Glutamatergic neuron (in vitro differentiated cells): ENCODE results near the gene FBXW4. TPM values are rescaled to one million over a fixed set of nuclear protein-coding genes. Genes with fewer than 3 reads are reported as not detected.

Source experiments
- DNase-seq: peaks from one replicate; pipeline ENCODE4 v3.0.0; 2022
- H3K27ac Mint-ChIP-seq: one replicate; pipeline ENCODE4 v1.8.0; 2020; ENCODE audit warnings: mild to moderate bottlenecking, mixed read lengths, inconsistent platforms; ENCODE audit not compliant: unreplicated experiment
- H3K27me3 Mint-ChIP-seq: one replicate; pipeline ENCODE4 v1.8.0; 2020; ENCODE audit warnings: mild to moderate bottlenecking, moderate library complexity, mixed read lengths, inconsistent platforms; ENCODE audit not compliant: unreplicated experiment
- H3K36me3 Mint-ChIP-seq: one replicate; pipeline ENCODE4 v1.8.0; 2020; ENCODE audit warnings: mild to moderate bottlenecking, mixed read lengths, inconsistent platforms; ENCODE audit not compliant: unreplicated experiment
- H3K4me1 Mint-ChIP-seq: one replicate; pipeline ENCODE4 v1.8.0; 2020; ENCODE audit warnings: mild to moderate bottlenecking, low read depth, mixed read lengths, inconsistent platforms; ENCODE audit not compliant: unreplicated experiment
- H3K4me3 Mint-ChIP-seq: one replicate; pipeline ENCODE4 v1.8.0; 2020; ENCODE audit warnings: mild to moderate bottlenecking, mixed read lengths, inconsistent platforms; ENCODE audit not compliant: unreplicated experiment
- H3K9me3 Mint-ChIP-seq: one replicate; pipeline ENCODE4 v1.8.0; 2020; ENCODE audit warnings: mild to moderate bottlenecking, moderate library complexity, mixed read lengths, inconsistent platforms; ENCODE audit not compliant: unreplicated experiment
- total RNA-seq: library from RNA; stranded (reverse); fragmentation: NEBNext Ultra II Directional; extraction: Animal tissue kit (Norgen Biotek cat#: 25700); gene quantifications from one replicate; pipeline ENCODE4 v1.2.1, GENCODE V29; 2021; ENCODE audit not compliant: unreplicated experiment
- TF ChIP-seq, protein P1 (sequence below): fragments of 200-600 bp; sonication (generic); IDR thresholded peaks from one replicate; pipeline ENCODE4 v1.5.0; 2021; ENCODE audit not compliant: partially characterized antibody, unreplicated experiment

The FBXW4 gene
- total RNA-seq, 1 donor from 2014 or later: 25.8 TPM

- Mint-ChIP-seq H3K27me3 (no peaks in the 10 kb centered on the region), H3K9me3 (no peaks in the 10 kb centered on the region), H3K27ac (no peak overlapping the region), H3K36me3 (no peaks in the 10 kb centered on the region), H3K4me1 (peaks cover 15% of the 10 kb centered on the region), H3K4me3 (no peak overlapping the region)
- no peak for DNase-seq
- TF ChIP-seq, protein P1, sequence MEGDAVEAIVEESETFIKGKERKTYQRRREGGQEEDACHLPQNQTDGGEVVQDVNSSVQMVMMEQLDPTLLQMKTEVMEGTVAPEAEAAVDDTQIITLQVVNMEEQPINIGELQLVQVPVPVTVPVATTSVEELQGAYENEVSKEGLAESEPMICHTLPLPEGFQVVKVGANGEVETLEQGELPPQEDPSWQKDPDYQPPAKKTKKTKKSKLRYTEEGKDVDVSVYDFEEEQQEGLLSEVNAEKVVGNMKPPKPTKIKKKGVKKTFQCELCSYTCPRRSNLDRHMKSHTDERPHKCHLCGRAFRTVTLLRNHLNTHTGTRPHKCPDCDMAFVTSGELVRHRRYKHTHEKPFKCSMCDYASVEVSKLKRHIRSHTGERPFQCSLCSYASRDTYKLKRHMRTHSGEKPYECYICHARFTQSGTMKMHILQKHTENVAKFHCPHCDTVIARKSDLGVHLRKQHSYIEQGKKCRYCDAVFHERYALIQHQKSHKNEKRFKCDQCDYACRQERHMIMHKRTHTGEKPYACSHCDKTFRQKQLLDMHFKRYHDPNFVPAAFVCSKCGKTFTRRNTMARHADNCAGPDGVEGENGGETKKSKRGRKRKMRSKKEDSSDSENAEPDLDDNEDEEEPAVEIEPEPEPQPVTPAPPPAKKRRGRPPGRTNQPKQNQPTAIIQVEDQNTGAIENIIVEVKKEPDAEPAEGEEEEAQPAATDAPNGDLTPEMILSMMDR: no peak
Measured at GRCh38 chr10:101721806-101722205, 26.8 kb upstream of the FBXW4 start.

DNA sequence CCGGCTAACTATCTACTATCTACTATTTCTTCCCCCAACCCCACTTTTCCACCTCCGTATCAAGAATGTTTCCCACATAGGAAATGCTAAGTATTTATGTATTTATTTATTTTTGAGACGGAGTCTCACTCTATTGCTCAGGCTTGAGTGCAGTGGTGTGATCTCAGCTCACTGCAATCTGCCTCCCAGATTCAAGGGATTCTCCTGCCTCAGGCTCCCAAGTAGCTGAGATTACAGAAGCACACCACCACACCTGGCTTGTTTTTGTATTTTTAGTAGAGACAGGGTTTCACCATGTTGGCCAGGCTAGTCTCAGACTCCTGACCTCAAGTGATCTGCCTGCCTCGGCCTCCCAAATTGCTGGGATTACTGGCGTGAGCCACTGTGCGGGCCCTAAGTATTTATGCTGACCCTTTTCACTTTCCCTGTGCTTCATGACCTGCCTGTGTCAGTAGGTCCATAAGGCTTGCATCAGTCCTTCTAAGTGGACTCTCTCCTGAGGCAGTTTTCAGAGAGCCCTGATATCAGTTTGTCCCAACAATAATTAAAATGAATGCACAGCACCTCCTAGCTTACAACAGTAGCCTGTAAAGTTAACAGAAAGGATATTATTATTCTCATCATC lies 25.7 kb upstream of the FBXW4 start:
- no peaks in the 10 kb centered on the region for H3K9me3 Mint-ChIP-seq
- no peak overlapping the region for H3K27ac Mint-ChIP-seq
- H3K27me3 Mint-ChIP-seq: no peaks in the 10 kb centered on the region
- no peaks in the 10 kb centered on the region for H3K36me3 Mint-ChIP-seq
- TF ChIP-seq, protein P1: no peak
- H3K4me1 Mint-ChIP-seq: peaks cover 10% of the 10 kb centered on the region
- H3K4me3 Mint-ChIP-seq: no peak overlapping the region
- no peak for DNase-seq

DNA sequence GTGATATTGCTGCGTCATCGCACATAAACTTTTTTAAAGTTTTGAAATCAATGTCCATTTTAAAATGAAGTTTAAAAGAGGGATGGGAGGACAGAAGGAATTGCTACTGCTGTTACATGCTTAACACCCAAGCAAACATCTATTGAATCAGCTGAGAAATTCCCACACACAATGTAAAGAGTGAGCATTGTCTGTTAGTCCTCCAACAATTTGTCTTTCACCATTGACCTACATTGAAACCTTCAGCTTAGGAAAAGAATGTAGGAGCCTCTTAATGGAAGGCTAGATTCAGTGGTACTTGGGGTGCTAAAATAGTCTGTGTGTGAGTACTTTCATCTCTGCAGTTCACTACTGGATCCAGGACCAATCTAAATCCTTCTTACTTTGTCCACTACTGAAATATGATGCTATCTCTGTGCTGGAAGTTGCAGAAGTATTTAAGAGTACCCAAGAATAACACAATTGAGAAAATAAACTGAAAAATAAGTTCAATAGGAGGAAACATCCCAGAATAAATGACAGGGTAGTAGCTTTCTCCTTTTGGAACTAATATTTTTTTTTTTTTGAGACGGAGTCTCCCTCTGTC lies 23.8 kb upstream of the FBXW4 start:
- Mint-ChIP-seq H3K36me3 (no peaks in the 10 kb centered on the region), H3K27ac (no peak overlapping the region), H3K4me1 (no peaks in the 10 kb centered on the region), H3K4me3 (no peak overlapping the region), H3K9me3 (no peaks in the 10 kb centered on the region), H3K27me3 (no peaks in the 10 kb centered on the region)
- no peak for DNase-seq
- TF ChIP-seq, protein P1: no peak

GRCh38 chr10:101716891-101717659 lies 22.1 kb upstream of the FBXW4 start:
- no peak for DNase-seq
- TF ChIP-seq, protein P1: no peak
- Mint-ChIP-seq H3K36me3 (no peaks in the 10 kb centered on the region), H3K27me3 (peaks cover 2% of the 10 kb centered on the region), H3K4me3 (no peak overlapping the region), H3K4me1 (no peaks in the 10 kb centered on the region), H3K27ac (no peak overlapping the region), H3K9me3 (no peaks in the 10 kb centered on the region)

GRCh38 chr10:101712997-101713396 lies 18.0 kb upstream of the FBXW4 start:
- H3K4me1 Mint-ChIP-seq: no peaks in the 10 kb centered on the region
- H3K9me3 Mint-ChIP-seq: no peaks in the 10 kb centered on the region
- TF ChIP-seq, protein P1: no peak
- no peak for DNase-seq
- no peaks in the 10 kb centered on the region for H3K36me3 Mint-ChIP-seq
- H3K27me3 Mint-ChIP-seq: peaks cover 2% of the 10 kb centered on the region
- no peak overlapping the region for H3K27ac Mint-ChIP-seq
- H3K4me3 Mint-ChIP-seq: no peak overlapping the region
